PC-9 (cell line): ENCODE data around the gene LRSAM1.

Experiments used
- EZH2 ChIP-seq: fragments of 200-600 bp; sonication (generic); IDR thresholded peaks from 2 replicates; pipeline ENCODE4 v1.8.0; 2017; ENCODE audit warnings: antibody characterized with exemption, low read depth
- TF ChIP-seq, protein P1 (sequence below): fragments of 200-600 bp; sonication (generic); conservative IDR thresholded peaks from 2 replicates; pipeline ENCODE4 v1.6.1; 2017; ENCODE audit warnings: mixed run types, antibody characterized with exemption, mild to moderate bottlenecking, moderate library complexity

GRCh38 chr9:127500862-127501261 lies 49.6 kb downstream of the LRSAM1 start:
- TF ChIP-seq, protein P1, sequence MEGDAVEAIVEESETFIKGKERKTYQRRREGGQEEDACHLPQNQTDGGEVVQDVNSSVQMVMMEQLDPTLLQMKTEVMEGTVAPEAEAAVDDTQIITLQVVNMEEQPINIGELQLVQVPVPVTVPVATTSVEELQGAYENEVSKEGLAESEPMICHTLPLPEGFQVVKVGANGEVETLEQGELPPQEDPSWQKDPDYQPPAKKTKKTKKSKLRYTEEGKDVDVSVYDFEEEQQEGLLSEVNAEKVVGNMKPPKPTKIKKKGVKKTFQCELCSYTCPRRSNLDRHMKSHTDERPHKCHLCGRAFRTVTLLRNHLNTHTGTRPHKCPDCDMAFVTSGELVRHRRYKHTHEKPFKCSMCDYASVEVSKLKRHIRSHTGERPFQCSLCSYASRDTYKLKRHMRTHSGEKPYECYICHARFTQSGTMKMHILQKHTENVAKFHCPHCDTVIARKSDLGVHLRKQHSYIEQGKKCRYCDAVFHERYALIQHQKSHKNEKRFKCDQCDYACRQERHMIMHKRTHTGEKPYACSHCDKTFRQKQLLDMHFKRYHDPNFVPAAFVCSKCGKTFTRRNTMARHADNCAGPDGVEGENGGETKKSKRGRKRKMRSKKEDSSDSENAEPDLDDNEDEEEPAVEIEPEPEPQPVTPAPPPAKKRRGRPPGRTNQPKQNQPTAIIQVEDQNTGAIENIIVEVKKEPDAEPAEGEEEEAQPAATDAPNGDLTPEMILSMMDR: no peak
- TF ChIP-seq EZH2: no peak
